Stimulated activated CD8-positive, alpha-beta memory T cell treated with anti-CD3 and anti-CD28 coated beads, Interleukin-4, amount 100 ng/mL, for 48 hours (primary cell): ENCODE data around the gene ZNF335.
"Not testable (repeated sequence)": the region's sequence is repeated elsewhere in the genome, so short reads cannot be mapped to it uniquely, and the experiment has no call there.

Experiments used
- DNase-seq: peaks from one replicate; pipeline ENCODE4 v3.0.0-alpha.2; 2020

Gene ZNF335

GRCh38 chr20:45908084-45908483 is 63.9 kb downstream of the ZNF335 start:
- DNase-seq: no peak

DNA sequence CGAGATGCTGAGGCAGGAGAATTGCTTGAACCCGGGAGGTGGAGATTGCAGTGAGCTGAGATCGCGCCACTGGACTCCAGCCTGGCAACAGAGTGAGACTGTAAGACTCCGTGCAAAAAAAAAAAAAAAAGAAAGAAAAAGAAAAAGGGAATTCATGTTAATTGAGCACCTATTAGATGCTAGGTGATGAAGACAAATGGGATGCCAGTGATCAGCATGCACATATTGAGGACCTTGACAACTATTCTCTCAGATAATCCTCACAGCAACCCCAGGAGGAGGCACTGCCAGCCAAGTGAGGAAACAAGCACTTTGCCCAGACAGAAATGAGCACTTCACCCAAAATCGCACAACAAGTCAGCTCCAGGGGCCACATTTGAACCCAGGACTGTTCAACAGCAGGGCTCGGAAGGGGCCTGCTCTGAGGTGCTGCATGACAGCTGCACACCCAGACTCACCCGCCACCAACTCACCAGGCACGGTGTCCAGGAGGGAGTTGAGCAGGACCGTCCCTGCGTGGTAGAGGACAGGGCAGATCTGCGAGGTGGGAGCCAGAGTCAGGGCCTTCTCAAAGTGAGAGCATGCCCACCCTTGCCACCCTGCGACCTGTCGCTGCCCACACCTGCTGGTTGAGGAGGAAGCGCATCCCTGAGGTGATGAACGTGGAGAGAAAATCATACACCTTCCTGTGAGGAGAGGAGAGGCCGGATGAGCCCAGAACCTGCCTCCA is 64.6 kb downstream of the ZNF335 start:
- no peak for DNase-seq

GRCh38 chr20:45905505-45906079 is 66.4 kb downstream of the ZNF335 start:
- no peak for DNase-seq

DNA sequence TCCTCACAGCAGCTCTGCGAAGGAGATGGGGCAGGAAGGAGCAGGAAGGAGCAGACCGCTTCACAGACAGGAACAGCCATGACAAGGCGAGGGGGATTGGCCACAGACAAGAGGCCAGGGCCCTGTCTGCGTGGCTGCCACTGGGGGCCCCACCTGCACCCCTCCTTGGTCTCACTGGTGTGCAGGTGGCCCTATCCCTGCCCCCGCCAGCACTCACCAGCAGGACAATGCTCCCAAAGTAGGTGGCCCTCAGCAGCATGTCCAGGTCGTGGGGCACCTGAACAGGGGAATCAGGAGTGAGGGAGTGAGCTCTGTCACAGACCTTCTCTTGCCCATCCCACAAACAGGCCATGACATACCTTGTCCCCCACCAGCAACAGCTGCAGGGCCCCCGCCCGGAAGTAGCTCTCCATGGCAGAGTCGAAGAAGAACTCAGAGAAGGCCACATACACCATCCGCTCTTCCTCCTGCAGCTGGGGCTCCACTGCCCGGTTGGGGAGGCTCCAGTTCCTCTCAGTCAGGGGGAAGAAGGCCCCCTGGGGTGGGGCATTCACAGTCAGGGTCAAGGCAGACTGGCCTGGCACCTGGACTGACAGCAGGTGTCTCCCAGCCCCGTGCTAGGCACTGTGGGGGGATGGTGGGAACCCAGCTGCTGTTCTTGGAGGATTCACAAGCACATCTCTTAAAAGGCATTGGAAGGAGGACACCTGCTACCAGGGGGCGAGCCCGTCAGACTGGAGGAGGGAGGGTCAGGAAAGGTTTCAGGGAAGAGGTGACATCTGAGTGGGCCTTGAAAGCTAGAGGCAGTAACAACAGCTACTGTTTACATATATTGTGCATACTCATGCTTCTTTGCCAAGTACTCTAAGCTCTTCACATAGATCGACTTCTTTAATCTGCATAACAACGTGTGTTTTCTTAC is 67.2 kb downstream of the ZNF335 start:
- DNase-seq: no peak

- no peak for DNase-seq
Observed at GRCh38 chr20:45902199-45902701, 69.8 kb downstream of the ZNF335 start.

DNA sequence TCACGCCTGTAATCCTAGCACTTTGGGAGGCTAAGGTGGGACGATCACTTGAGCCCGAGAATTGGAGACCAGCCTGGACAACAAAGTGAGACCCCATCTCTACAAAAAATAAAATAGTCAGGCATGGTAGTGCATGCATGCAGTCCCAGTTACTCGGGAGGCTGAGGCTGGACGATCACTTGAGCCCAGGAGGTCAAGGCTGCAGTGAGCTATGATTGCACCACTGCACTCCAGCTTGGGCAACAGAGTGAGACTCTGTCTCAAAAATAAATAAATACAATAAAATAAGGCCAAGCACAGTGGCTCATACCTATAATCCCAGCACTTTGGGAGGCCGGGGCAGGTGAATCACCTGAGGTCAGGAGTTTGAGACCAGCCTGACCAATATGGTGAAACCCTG is 70.7 kb downstream of the ZNF335 start:
- not testable (repeated sequence) for DNase-seq

DNA sequence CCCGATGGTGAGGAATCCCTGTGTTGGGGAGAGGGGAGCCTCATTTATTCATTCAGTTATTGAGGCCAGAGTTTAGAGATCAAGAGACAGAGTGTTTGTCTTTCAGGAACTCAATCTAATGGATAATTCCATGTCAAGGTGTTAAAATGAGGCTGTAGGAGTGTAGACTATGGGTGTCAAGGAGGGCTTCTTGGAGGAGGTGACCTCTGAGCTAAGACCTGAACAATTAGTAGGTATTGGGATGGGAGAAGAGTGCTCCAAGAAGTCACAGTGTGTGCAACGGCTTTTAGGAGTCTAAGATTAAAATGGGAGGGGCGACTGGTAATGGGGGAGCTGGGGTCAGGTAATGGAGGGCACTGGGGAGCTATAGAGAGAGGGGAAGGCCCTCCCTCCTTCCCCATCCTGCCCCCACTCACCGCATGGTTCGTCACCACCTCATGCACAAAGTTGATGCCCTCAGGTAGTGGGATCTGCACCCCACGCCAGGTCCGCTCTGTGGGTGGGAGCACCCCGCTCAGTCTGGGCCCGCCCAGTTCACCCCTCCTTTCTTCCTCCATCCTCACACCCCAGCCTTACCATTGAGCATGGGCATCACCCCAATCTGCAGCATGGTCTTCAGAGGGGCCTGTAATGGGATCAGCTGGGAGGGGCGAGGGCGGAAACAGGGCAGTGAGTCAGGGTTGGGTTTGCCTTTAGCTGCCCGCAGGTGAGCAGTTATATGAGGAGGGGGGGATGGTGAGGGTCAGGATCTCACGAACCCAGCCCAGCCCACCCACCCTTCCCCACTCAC is 72.8 kb downstream of the ZNF335 start:
- no peak for DNase-seq
